Rectal smooth muscle tissue (tissue), 1 donor: ENCODE results near the gene ANAPC15.

Source experiments
- H3K27ac ChIP-seq: one replicate; pipeline ENCODE4 v1.7.0; 2013; ENCODE audit warnings: low read depth, low read length, inconsistent platforms
- H3K27me3 ChIP-seq: one replicate; pipeline ENCODE4 v1.7.0; 2013; ENCODE audit warnings: low read length; ENCODE audit not compliant: control insufficient read depth, insufficient read depth
- H3K36me3 ChIP-seq: one replicate; pipeline ENCODE4 v1.7.0; 2013; ENCODE audit warnings: low read length; ENCODE audit not compliant: control insufficient read depth, insufficient read depth
- H3K4me1 ChIP-seq: one replicate; pipeline ENCODE4 v1.7.0; 2013; ENCODE audit warnings: low read length; ENCODE audit not compliant: control insufficient read depth, insufficient read depth
- H3K4me3 ChIP-seq: one replicate; pipeline ENCODE4 v1.7.0; 2013; ENCODE audit warnings: low read length
- H3K9ac ChIP-seq: one replicate; pipeline ENCODE4 v1.7.0; 2013; ENCODE audit warnings: low read length

ANAPC15 gene

DNA sequence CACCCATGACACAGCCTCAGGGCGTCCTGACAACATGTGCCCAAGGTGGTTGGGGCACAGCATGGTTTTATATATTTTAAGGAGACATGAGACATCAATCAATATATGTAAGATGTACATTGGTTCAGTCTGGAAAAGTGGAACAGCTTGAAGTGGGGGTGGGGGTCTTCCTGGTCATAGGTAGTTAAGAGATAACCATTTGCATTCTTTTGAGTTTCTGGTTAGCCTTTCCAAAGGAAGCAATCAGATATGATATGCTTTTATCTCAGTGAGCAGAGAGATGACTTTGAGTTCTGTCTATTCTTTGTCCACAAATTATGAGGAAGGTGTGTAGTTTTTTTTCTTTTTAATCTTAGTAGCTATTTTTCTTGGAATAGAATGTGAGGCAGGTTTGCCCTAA is 10.1 kb upstream of the ANAPC15 start:
- Histone ChIP-seq H3K4me1 (no peaks in the 10 kb centered on the region), H3K36me3 (no peaks in the 10 kb centered on the region), H3K4me3 (no peak overlapping the region), H3K27ac (no peak overlapping the region), H3K27me3 (no peaks in the 10 kb centered on the region), H3K9ac (no peak overlapping the region)

DNA sequence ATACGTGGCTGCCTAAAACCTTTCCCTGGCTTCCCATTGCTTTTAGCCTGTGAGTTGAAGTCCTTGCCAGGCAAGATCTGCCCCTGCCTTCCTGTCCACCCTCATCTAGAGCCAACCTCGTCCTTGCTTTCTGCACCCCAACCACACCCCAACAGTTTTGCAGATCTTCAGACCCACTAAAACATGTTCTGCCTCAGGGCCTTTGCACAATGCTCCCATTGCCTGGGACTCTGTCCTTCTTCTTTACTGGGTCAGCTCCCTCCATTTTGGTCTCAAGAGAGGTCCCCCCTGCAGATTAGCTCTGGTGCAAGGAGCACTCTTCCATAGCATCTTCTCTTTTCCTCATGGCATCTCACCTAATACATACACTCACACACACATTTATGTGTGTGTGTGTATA is 8.4 kb upstream of the ANAPC15 start:
- Histone ChIP-seq H3K9ac (no peak overlapping the region), H3K4me1 (no peaks in the 10 kb centered on the region), H3K27ac (no peak overlapping the region), H3K36me3 (no peaks in the 10 kb centered on the region), H3K4me3 (no peak overlapping the region), H3K27me3 (no peaks in the 10 kb centered on the region)

DNA sequence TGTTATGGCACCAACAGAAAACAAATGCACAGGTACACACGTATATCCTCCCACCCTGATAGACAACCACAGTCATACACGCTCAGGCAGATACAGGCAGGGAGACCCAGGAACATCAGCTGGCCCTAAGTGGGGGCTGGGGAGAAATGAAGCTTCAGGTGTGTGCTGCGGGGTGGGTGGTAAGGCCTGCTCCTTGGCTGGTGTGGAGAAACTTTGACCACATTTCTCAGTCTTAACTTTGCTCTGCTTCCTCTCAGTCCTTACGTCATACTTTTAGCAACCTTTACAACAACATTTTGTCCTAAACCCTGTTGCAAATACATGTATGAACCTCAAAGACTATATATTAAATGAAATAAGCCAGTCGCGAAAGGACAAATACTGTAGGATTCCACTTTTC is 6.7 kb upstream of the ANAPC15 start:
- H3K36me3 ChIP-seq: no peaks in the 10 kb centered on the region
- H3K9ac ChIP-seq: no peak overlapping the region
- no peaks in the 10 kb centered on the region for H3K27me3 ChIP-seq
- H3K27ac ChIP-seq: no peak overlapping the region
- H3K4me3 ChIP-seq: no peak overlapping the region
- no peaks in the 10 kb centered on the region for H3K4me1 ChIP-seq

DNA sequence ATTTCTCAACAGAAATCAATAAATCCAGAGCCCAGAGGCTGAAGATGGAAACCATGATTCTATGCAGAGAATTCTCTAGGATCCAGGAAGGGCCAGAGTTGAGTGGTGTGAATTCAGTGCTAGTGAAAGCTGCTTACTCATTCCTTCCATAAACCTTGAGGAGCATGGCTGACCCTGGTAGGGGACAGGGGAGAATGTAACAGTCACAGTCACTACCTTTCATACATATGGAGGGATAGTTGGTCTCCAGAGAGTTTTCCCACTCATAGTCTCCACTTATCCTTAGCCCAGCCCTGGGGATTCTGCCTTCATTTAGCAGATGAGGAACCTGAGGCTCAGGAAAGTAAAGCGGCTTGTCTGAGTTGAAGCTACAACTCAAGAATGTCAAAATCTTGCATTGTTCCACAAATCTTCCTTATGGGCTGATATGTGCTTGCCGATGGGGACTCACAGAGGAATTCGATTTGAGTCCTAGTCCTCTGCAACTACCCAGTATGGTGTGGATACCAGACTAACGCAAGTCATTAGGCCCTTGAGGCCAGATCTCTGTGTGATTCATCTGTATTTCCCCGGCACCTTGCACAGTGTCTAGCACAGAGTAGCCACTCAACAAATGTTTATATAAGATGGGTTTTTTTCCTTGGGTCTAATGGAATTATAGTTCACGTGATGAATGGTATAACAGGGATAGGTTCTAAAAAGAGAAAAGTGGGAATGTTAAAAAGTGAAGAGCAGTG is 3.7 kb upstream of the ANAPC15 start:
- Histone ChIP-seq H3K27ac (no peak overlapping the region), H3K36me3 (no peaks in the 10 kb centered on the region), H3K9ac (no peak overlapping the region), H3K4me3 (no peak overlapping the region), H3K4me1 (peaks cover 13% of the 10 kb centered on the region), H3K27me3 (no peaks in the 10 kb centered on the region)

DNA sequence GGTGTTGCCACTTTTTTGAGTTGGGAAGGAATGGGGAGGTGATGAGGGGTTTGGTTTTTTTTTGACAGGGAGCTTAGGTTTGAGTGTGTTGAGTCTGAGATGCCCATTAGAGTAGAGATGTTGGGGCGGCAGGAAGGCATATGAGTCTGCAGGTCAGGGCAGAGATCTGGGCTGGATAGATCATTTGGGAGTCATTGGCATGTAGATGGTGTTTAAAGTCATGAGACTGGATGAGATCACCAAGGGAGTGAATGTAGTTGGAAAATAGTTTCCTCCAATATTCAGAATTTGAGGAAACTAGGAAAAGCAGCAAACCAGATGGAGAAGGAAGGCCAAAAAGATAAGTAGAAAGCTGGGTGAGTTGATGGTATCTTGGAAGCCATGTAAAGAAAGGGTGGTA is 2.1 kb upstream of the ANAPC15 start:
- Histone ChIP-seq H3K27me3 (no peaks in the 10 kb centered on the region), H3K4me1 (peaks cover 16% of the 10 kb centered on the region), H3K27ac (no peak overlapping the region), H3K4me3 (no peak overlapping the region), H3K36me3 (peaks cover 2% of the 10 kb centered on the region), H3K9ac (no peak overlapping the region)

DNA sequence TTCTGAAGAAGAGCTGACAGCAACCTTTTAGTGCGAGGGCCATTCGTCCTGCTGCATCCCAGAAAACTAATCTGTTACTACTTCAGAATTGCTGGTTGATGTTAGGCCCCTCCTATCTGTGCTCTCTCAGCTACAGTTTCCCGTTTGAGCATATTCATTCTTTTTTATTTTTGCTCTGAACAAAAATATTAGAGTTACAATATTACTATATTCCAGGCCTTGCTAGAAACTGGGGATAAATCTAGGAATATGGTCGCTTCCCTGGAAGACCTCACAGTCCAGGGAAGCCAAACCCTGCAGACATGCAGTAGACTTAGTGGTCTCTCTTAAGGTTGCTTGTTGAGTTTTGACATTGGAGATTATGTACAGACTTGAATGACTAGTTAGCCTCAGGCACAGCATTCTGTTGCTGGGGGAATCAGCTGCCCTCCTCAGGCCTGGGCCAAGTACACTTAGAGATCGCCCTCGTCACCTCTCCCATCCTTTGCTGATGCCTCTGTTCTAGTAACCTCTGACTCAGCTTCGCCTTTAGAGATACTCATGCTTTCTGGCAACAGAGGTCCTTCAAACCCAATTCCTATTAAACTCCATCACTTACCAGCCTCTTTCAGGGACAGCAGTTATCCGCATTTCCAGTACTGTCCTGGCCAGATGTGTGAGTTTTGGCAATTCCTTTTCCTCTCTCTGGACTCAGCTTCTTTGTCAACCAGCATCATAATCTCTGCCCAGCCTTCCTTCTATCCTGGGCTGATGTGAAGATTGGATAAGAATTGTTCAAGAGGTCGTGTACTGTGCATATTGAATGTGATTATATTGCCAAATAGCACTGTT is 698 bp upstream of the ANAPC15 start:
- Histone ChIP-seq H3K9ac (peak overlapping the region; percentile 85), H3K4me1 (peaks cover 16% of the 10 kb centered on the region), H3K27me3 (no peaks in the 10 kb centered on the region), H3K4me3 (peak overlapping the region; percentile 78), H3K27ac (peak overlapping the region; percentile 97), H3K36me3 (peaks cover 2% of the 10 kb centered on the region)

DNA sequence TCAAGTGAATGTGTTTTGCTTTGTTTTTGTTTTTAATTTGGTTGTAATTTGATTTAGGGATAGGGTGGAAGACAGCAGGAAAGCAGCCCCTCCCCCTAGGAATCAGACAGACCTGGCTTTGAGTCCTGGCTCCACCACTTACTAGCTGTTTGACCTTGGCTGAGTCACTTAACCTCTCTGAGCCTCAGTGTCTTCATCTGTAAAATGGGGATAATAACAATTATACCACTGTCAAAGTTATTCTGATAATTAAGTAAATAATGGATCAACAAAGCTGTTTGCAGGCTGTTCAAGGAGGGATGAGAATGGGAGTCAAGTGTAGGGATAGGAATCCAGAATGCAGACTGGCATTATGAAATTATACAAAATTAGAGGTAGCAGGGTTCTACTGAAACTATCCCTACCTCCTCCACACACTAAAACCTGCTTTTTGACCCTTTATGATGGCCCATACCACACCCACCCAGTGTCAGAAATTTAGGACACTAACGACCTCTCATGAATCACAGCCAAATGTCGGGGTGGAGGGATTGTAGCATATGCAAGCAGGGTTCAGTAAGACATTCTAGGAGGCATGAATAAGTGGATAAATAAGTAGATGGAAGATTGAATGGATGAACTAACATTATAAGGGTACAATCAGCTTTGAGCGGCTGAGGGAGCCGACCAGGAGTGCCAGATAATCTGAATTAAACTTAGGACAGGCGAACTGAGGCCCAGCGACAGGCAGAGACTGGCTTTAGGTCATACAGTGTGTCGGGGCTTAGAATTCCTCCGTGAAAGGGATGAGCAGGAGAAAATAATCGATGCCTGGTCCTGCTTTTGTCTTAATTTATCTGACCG is 974 bp downstream of the ANAPC15 start:
- H3K27me3 ChIP-seq: no peaks in the 10 kb centered on the region
- peaks cover 16% of the 10 kb centered on the region for H3K4me1 ChIP-seq
- peak overlapping the region; percentile 73 for H3K4me3 ChIP-seq
- peak overlapping the region; percentile 97 for H3K27ac ChIP-seq
- peak overlapping the region; percentile 81 for H3K9ac ChIP-seq
- peaks cover 2% of the 10 kb centered on the region for H3K36me3 ChIP-seq

DNA sequence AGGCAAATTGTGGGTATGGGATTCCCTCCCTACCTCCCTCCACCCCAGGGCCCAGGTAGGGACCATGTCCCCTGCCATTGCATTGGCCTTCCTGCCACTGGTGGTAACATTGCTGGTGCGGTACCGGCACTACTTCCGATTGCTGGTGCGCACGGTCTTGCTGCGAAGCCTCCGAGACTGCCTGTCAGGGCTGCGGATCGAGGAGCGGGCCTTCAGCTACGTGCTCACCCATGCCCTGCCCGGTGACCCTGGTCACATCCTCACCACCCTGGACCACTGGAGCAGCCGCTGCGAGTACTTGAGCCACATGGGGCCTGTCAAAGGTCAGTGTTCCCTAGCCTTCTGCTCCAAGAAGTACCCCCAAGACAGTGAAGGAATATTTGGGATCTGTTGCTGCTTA is 6.6 kb downstream of the ANAPC15 start, which contains the start of gene TOMT:
TOMT (plus strand) TSS at position 37 of the 400 bp plus-strand sequence; CDS start at position 65, 28 bp downstream.
- no peak within 1 kb of the TSS for H3K4me3 ChIP-seq
- H3K9ac ChIP-seq: peak within 1 kb of the TSS; percentile 43
- H3K27ac ChIP-seq: no peak within 1 kb of the TSS
- H3K36me3 ChIP-seq: peaks cover 2% of the 10 kb centered on the region
- H3K4me1 ChIP-seq: peaks cover 17% of the 10 kb centered on the region
- H3K27me3 ChIP-seq: no peaks in the 10 kb centered on the region

DNA sequence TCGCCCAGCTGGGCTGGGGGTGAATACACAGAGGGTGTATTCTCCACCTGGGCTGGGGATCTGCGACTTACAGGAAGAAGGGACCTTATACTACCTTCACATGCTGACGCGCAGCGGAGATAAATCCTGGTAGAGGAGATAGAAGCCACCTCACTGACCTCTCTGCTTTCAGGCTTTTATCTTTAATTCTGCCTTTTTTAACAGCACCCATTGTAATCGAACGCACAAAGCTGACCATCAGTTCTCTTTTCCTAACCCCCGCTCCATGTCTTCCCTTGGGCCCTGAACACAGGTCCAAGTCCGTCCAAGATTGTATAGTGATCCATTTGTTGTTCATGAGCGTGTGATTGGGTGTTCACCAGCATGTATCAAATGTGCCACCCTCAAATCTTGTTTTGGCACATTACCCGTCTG is 8.7 kb downstream of the ANAPC15 start:
- no peaks in the 10 kb centered on the region for H3K27me3 ChIP-seq
- H3K4me1 ChIP-seq: peaks cover 19% of the 10 kb centered on the region
- H3K27ac ChIP-seq: peak overlapping the region; percentile 97
- H3K4me3 ChIP-seq: peak overlapping the region; percentile 77
- peaks cover 3% of the 10 kb centered on the region for H3K36me3 ChIP-seq
- H3K9ac ChIP-seq: peak overlapping the region; percentile 66

DNA sequence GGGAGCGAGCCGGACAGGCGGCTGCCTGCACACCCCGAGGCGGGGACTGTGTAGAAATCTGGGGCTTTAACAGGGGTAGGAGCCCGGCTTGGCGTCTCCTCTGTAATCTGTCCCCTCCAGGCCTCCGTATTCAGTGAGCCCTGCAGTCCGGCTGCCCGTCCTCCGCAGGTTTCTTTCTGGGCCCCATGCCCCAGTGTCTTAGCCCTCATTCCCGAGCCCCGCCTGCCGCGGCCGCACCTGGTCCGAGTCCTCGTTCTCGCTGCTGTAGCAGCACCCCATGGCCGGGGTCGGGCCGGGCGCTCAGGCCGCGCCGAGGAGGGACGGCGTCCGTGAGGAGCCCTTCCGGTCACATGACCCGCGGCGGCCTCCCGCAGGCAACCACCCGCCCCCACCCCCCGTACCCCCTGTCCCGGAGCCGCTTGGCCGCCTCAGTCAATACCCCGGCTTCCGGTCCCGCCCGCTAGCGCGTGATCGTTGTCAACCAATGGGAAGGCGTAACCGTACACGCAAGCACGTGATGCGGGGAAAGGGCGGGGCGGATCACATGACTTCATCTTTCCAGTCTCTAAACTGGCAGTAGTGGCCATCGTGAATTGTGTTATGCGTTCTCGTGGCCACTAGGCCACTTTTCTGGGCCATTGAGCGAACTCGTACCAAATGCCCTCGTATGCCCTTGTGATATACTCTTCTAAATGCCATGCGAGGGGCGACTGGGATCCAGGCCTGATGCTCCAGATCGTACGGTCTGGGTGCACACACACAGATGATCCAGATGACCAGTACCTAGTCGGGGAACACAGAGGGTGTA is 9.3 kb downstream of the ANAPC15 start, which contains the start of gene LAMTOR1:
LAMTOR1 (minus strand) TSS at position 352 of the 808 bp plus-strand sequence; CDS start at position 279, 73 bp downstream.
- H3K27me3 ChIP-seq: no peaks in the 10 kb centered on the region
- peaks cover 10% of the 10 kb centered on the region for H3K36me3 ChIP-seq
- H3K9ac ChIP-seq: peak within 1 kb of the TSS; percentile 74
- H3K27ac ChIP-seq: peak within 1 kb of the TSS; percentile 97
- peaks cover 19% of the 10 kb centered on the region for H3K4me1 ChIP-seq
- H3K4me3 ChIP-seq: peak within 1 kb of the TSS; percentile 82

DNA sequence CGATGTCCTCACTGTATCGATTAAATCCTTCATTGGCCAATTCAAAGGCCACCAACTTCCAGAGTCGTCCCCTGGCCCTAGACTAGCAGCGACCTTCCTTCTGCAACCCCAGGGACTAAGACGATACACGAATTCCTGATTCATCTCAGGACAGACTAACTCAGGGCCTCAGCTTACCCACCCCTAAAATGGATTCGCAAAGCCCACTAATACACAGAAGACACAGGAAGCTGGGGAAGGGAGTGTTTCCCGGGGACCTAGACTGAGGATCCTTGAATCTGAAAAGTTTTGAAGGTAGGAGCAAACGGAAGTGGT is 9.9 kb downstream of the ANAPC15 start:
- Histone ChIP-seq H3K27ac (peak overlapping the region; percentile 95), H3K9ac (peak overlapping the region; percentile 74), H3K36me3 (peaks cover 15% of the 10 kb centered on the region), H3K4me1 (peaks cover 19% of the 10 kb centered on the region), H3K4me3 (peak overlapping the region; percentile 82), H3K27me3 (no peaks in the 10 kb centered on the region)
